Body of pancreas (tissue), 4 donors: Measurements from ENCODE around the gene MTFR2.

Source experiments
- CTCF ChIP-seq, 7 experiments: fragments of 450-650 bp in 4 of 7; fragments of 200-600 bp in 3 of 7; sonication (generic) in 3 of 7; IDR thresholded peaks; one replicate each; pipeline ENCODE4 v1.5.1; 2016 to 2019; ENCODE audit warnings: antibody characterized with exemption in 7 of 7
- POLR2A ChIP-seq, 3 donors: fragments of 450-650 bp; IDR thresholded peaks; one replicate each; pipeline ENCODE4 v1.6.1; 2016; ENCODE audit warnings: antibody characterized with exemption in 3 of 3, mild to moderate bottlenecking in 2 of 3

- no peak for TF ChIP-seq CTCF (IDR thresholded peaks at IDR 0.05)
- no peak for TF ChIP-seq POLR2A (IDR thresholded peaks at IDR 0.05)
Measured at GRCh38 chr6:136294621-136295020, 44.5 kb upstream of the MTFR2 start.
